HL-60/S4 treated with retinoic acid at 250 ng/mL for 4 days and 3 days (cell line): ENCODE data around the gene EMC10.

Experiments used
- in situ Hi-C: fragments of 300-500 bp; cut with MboI; formaldehyde crosslinking; loops from 2 replicates; pipeline ENCODE4 v1.7.0; 2022; ENCODE audit warnings: low sequenced_read_pairs

The EMC10 gene

DNA sequence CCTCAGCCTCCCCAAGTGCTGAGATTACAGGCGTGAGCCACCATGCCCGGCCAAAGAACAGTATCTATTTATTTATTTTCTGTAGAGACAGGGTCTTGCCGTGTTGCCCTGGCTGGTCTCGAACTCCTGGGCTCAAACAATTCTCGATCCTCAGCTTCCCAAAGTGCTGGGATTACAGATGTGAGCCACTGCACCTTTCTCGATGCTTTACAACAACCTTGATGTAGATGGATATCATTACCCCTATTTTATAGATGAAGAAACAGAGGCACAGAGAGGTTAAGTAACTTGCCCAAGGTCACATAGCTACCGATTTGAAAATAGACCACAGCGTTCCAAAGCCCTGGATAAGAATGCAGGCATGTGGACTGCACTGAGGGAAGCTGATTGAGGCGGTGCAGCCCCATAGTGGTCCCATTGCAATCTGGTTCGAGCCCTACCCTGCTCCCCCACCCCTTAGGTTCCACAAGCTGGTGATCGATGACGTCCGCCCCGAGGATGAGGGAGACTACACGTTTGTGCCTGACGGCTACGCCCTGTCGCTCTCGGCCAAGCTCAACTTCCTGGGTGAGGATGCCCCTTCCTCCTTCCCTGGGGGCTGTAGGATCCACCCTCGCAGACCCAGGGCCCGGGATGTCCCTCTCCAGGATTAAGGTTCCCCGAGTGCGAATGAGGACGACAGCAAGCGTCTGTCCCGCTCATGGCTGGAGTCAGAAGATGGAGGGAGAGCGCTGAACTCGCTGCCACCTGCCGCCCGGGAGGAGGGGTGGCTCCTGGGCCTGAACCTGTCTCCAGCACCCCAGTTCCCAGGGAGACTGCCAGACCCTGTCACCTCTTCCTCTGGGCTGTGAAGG lies 25.7 kb upstream of the EMC10 start:
- in situ Hi-C loops, result no loop called here

DNA sequence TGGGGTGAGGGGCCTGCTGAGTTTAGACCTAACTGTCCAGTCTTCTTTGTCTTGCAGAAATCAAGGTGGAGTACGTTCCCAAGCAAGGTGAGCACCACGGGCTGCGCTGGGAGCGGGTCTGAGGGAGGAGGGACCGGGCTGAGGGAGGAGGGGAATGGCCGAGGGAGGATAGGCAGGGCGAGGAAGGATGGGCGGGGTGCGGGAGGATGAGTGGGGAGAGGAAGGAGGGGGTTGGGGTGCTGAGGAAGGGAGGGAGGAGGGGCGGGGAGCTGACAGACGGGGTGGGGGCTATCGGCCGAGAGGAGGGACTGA lies 25.1 kb upstream of the EMC10 start:
- in situ Hi-C loops, result no loop called here

DNA sequence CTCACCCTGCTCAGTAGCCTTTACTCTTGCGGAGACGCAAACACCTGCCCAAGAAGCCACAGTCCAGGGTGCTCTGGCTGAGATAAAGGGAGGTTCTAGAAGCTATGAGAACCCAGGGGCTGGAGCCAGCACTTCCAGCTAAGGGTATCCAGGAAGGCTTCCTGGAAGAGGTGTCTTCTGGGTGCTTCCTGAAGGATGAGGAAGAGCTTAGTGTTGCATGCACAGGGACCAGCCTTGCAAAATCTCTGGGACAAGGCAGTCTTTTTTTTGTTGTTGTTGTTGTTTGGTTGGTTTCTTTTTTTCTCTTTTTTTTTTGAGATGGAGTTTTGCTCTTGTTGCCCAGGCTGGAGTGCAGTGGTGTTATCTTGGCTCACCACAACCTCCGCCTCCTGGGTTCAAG lies 23.1 kb upstream of the EMC10 start:
- in situ Hi-C loops, result no loop called here

DNA sequence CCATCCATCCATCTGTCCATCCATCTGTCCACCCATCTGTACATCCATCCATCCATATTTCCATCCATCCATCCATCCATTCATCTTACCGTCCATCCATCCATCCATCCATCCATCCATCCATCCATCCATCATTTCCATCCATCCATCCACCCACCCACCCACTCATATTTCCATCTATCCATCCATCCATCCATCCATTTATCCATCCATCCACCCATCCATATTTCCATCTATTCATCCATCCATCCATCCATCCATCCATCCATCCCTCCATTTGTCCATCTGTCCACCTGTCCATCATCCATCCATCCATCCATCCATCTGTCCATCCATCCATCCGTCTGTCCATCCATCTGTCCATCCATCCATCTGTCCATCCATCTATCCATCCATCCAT lies 20.3 kb upstream of the EMC10 start:
- in situ Hi-C loops, result no loop called here

DNA sequence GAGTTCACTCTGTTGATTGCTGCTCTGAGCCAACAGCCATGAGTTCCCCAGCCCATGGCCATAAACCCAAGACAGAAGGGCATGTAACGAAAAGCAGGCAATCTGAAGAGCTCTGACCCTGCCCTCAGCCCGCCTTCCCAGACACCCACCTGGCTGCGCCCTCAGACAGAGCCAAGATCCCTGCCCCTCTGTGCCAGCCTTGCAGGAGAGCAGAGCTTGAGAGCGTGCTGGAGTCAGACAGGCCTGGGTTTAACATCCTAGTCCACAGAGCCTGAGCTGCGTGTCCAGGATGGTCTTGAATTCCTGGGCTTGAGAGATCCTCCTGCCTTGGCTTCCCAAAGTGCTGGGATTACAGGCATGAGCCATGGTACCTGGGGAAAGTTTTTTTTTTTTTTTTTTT lies 19.0 kb upstream of the EMC10 start:
- in situ Hi-C loops, result no loop called here

DNA sequence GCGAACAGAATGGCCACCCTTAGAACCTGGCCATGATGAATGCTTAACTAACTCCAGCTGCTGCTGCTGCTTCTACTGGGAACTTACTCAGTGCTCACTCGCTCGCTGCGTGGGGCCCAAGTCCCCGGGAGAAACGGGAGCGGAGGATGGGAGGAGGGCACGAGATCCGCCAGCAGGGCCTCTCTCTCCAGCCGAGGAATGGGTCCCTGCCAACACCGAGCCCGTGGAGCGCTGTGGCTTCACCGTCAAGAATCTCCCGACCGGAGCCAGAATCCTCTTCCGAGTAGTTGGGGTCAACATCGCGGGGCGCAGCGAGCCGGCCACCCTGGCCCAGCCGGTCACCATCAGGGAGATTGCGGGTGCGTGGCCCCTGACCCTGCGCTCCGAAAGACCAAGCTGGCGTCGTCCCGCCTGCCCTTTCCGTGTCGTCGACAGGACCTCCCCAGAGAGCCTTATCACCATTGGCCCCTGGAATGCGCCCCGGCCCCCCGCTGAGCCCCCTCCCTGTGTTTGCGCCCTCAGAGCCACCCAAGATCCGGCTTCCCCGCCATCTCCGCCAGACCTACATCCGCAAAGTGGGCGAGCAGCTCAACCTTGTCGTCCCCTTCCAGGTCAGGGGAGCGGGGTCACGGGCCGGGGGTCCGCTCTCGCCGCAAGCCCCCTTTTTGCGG lies 17.8 kb upstream of the EMC10 start:
- in situ Hi-C loops, result no loop called here

DNA sequence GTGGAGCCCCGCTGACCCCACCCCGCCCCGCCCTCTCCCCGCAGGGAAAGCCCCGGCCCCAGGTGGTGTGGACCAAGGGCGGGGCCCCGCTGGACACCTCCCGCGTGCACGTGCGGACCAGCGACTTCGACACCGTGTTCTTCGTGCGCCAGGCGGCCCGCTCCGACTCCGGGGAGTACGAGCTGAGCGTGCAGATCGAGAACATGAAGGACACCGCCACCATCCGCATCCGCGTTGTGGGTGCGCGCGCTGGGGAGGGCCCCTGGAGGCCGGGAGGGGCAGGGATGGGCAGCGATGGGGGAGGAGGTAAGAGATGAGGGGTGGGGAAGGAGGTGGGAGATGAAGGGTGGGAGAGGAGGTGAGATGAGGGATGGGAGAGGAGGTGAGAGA lies 17.2 kb upstream of the EMC10 start:
- in situ Hi-C loops, result no loop called here

DNA sequence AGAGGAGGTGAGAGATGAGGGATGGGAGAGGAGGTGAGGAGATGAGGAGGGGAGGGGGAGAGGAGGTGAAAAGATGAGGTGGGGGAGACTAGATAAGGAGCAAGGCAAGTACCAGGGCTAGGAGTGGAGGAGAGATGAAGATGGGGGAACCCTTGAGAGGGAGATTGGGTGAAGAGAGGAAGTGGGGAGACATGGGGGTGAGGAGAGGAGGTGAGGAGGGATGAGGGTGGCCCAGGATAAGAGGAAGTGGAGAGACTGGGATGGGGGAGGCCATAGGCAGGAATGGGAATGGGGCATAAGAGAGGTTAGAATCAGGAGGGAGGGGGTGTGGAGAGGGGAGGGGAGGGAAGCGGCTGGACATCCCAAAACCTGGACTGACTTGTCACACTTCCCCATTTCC lies 16.7 kb upstream of the EMC10 start:
- in situ Hi-C loops, result no loop called here

DNA sequence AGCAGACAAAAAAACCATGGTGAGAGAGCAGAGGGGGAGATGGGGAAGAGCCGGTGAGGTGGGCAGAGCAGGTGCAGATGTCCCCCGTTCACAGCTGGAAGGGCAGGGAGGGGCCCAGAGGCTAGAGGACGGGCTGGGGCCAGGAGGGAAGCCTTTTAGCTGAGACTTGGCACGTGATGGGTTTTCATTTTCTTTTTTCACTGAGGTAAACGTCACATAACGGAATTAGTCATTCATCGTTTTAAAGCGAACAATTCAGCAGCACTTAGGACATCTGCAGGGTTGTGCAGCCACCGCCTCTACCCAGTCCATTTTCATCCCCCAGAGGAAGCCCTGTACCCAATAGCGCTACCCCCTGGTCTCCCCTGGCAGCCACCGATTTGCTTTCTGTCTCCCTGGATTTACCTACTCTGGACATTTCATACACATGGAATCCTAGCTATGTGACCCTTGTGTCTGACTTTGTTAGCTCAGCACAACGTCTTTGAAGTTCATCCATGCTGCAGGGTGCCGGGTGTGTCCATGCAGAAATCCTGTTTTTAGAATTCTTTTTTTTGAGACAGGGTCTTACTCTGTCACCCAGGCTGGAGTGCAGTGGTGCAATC lies 16.0 kb upstream of the EMC10 start:
- in situ Hi-C loops, result no loop called here

DNA sequence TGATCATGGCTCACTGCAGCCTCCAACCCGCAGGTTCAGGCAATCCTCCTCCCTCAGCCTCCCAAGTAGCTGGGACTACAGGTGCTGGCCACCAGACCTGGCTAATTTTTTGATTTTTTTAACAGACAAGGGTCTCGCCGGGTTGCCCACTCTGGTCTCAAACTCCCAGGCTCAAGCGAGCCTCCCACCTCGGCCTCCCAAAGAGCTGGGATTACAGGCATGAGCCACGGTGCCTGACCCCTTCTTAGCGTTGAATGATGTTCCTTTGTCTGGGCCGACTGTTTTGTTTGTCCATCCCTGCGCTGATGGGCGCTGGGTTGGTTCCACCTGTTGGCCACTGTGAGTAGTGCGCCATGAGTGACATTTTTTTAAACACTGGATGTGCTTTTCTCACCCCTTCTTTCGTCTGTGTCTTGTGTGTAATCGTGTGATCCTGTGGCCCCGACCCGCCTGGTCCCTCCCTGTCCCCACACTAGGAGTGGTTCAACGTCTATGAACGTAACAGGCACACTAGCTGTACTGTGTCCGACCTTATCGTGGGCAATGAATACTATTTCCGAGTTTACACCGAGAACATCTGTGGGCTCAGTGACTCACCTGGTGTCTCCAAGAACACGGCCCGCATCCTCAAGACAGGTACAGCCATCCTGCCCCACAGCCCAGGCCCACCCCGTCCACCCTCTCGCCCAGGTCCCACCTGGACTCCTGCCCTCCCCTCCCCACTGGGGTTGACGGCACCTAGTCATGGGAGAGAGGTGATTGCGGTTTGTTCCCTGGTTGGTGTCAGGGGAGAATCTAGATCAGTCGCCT lies 15.0 kb upstream of the EMC10 start:
- in situ Hi-C loops, result no loop called here

DNA sequence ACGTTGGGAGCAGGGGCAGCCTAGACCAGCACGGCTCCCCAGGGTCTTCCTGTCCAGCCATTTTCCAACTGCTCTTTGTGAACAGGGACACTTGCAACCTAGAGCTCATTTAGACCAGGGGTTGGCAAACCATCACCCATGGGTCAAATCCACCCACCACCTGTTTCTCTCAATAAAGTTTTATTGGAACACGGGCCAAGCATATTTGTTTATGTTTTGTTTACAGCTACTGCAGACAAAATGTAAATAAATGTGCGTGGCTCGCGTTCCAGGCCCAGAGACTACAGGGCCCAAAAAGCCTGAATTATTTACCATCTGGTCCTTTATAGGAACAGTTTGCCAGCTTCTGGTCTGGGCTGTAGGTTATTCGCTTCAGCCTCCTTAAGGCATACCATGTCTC lies 13.3 kb upstream of the EMC10 start:
- in situ Hi-C loops, result no loop called here

DNA sequence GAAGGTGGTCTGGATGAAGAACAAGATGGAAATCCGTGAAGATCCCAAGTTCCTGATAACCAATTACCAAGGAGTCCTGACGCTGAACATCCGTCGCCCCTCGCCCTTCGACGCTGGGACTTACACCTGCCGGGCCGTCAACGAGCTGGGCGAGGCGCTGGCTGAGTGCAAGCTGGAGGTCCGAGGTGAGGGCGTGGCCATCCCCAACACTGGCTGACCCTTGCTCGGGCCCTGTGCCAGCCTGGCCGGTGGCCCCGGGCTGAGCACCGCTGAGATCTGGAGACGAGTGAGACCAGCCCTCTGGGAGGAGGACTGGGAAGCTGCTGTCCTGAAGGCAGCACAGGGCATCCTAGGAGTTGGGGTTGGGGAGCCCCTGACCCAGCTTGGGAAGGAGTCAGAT lies 12.0 kb upstream of the EMC10 start:
- in situ Hi-C loops, result no loop called here

DNA sequence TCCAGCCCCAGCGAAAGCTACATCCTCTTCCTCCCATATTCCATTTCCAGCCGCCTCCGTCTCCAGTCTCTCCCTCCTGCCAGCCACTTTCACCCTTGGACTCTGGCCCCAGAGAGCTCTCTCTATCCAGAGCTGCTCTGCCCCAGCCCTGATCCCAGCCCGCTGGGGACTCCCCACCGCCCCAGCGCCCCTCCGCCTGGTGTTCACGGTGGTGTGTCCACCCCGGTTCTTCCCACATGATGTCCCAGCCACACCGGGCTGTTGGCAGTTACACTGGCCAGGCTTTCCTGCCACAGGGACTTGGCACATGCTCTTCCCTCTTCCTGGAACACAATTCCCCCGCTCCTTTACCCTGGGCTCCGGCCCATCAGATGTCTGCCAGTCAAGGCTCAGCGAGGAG lies 11.3 kb upstream of the EMC10 start:
- in situ Hi-C loops, result no loop called here

DNA sequence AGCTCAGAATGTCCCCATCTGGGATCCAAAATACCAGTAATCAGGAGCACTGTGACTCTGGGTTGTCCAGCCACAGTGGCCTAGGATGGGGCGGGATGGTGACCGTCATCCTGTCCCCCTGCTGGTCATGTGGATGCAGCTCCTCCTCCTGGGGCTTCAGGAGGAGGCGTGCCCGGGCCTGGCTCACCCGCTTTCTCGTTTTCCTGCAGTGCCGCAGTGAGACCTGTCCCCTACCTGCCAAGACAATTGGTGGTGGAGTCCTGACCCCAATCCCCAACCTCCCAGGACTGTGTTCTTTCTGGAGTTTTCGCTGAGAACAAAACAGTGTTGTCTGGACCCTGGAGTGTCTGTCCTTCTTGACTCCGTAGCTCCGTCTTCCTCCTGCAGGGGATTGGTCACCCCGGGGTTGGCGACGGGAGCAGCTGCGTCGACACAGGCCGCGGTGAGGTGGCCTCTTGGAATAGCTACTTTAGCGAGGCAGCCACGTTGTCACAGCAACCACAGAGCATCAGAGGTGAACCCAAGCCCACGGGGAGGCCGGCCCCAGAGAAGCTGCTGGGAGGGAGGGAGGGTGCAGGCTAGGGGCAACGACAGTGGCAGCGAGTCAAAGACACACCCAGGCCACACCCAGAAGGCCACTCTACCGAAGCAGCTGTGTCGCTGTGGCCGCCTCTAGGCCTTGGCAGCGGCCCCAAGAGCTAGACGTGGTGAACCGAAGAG lies 10.2 kb upstream of the EMC10 start:
- in situ Hi-C loops, result no loop called here

DNA sequence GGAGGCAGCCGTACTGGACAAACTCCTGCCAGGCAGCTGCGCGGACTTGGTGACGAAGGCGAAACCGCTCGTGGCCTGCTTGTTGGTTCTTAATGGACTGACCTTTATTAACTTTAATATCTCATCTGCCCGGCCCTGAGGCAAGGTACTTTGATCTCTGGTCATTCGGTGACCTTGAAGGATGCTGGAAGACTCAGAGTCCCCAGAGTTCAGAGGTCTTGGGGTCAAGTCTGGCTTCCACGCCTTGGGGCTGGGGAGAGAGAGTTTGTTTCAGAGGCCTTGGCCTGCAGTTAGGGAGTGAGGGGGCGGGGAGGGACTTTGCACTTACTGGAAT lies 9.6 kb upstream of the EMC10 start:
- in situ Hi-C loops, result no loop called here

DNA sequence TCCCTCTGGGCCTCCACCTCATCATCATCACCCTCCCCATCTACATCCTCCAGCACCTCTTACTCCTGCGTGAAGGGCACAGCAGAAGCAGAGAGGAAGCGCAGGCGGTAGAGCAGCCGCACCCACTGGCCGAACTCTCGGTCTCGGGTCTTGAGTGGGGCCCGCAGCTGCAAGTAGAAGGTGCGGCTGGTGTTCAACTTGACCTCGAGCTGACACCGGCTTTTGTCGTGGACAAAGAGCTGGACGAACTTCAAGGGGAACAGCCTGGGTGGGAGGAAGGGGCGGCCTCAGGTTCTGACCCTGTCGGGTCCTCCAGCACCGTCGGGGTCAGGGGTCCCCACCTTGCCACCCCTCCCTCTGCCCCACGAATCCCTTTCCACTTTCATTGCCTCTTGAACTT lies 8.7 kb upstream of the EMC10 start:
- in situ Hi-C loops, result no loop called here

DNA sequence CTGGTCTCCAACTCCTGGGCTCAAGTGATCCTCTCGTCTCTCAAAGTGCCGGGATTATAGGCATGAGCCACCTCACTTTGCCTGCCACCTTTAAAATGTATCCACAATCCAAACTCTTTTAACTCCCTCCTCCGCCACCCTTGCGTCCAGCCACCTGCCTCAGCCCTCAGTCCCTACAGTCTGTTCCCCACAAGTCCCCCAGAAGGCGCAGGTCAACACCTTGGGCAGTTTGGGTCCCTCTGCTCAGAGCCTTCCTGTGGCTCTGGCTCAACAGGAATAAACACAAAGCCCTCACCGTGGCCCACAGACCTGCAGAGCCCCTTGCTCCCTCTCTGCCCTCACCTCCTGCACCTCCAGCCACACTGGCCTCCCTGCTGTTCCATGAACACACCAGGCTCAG lies 7.5 kb upstream of the EMC10 start:
- in situ Hi-C loops, result no loop called here

DNA sequence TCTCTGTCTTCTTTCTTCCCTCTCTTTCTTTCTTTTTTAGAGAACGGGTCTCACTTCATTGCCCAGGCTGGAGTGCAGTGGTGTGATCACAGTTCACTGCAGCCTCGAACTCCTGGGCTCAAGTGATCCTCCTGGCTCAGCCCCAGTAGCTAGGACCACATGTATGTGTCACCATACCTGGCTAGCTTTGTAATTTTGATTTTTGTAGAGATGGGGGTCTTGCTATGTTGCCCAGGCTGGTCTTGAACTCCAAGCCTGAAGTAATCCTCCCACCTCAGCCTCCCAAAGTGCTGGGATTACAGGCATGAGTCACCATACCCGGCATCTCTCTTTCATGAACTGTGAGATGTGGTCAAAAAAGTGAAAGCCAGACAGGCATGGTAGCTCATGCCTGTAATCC lies 3.0 kb upstream of the EMC10 start:
- in situ Hi-C loops, result loop anchor here (10.0 kb wide), 1 partner anchor 109 kb away; the partner anchor contains the start of gene NAPSA

DNA sequence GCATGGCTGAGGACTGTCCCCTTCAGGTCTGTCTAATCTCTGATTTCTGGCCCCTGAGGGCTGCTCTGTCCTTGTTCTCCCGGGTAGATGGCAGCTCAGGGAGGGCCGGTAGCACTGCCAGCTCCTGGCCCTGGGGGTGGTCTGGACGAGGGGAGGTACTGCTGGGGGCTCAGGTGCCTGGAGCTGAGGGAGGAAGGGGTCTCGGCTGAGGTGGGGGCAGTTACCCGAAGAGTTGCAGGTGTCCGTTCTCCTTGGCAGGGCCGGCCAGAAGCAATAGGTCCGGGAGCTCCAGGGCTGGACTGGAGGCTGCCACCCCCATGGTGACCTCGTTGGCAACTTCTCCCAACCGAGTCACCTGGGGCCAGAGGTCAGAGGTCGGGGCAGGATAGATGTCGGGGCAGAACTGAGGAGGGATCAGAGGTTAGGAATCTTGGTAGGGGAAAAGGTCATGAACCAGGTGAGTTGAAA lies 1.2 kb upstream of the EMC10 start:
- in situ Hi-C loops, result loop anchor here (10.0 kb wide), 1 partner anchor 110 kb away; the partner anchor contains the start of gene NAPSA

DNA sequence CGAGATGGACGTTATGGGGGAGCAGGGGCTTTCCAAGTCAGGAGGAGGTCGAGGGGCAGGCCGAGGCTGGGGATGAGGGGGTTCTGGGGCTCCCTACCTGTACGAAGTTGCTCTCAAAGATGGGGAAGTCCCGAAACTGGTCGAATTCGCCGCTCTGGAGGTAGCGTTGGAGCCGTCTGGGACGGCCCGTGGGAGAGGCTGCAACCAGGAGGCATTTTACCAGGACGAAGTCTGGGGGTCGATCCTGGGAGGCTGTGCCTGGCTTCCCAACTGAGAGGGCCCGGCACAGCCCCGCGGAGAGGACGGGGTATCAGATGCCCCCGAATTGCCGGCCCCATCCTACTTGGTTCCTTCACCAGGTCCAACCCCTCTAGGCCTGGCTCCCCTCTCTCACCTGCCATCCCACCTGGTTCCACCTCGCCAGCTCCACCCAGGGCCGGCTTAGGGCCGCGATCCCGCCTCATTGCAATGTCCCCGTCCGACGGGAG lies 527 bp upstream of the EMC10 start:
- in situ Hi-C loops, result loop anchor here (10.0 kb wide), 1 partner anchor 111 kb away; the partner anchor contains the start of gene NAPSA

DNA sequence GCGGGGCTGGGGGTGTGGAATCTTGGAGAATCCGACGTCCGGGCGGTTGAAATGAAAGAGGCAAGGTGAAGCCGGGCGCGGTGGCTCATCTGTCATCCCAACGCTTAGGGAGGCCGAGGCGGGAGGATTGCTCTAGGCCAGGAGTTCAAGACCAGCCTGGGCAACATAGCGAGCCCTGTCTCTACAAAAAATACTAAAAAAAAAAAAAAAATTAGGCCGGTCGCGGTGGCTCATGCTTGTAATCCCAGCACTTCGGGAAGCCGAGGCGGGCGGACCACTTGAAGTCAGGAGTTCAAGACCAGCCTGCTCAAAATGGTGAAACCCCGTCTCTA lies 566 bp downstream of the EMC10 start:
- in situ Hi-C loops, result loop anchor here (10.0 kb wide), 1 partner anchor 112 kb away; the partner anchor contains the start of gene NAPSA
